Ovary (tissue), 9 donors: Measurements from ENCODE around the gene GJD3. TPM values are rescaled to one million over a fixed set of nuclear protein-coding genes. Genes with fewer than 3 reads are reported as not detected.

Source experiments
- DNase-seq, 5 donors: peaks; one replicate each; pipeline ENCODE4 v3.0.0-alpha.2; 2019 to 2020
- H3K27ac ChIP-seq, 2 donors: fragments of 200-600 bp; one replicate each; pipeline versions ENCODE4 v1.5.1 to v1.8.0; 2019 to 2022
- H3K27me3 ChIP-seq: fragments of 200-600 bp; one replicate; pipeline ENCODE4 v1.8.0; 2022
- H3K36me3 ChIP-seq: fragments of 200-600 bp; sonication (generic); one replicate; pipeline ENCODE4 v1.5.1; 2019
- H3K4me1 ChIP-seq: one replicate; pipeline ENCODE4 v1.8.1; 2013; ENCODE audit warnings: mild to moderate bottlenecking, moderate library complexity; ENCODE audit not compliant: insufficient read depth
- H3K4me3 ChIP-seq: fragments of 200-600 bp; sonication (generic); one replicate; pipeline ENCODE4 v1.5.1; 2017
- H3K9me3 ChIP-seq, 2 donors: fragments of 200-600 bp in 1 of 2; sonication (generic) in 1 of 2; one replicate each; pipeline versions ENCODE4 v1.5.1 to v1.8.1; 2013 to 2019; ENCODE audit warnings: mild to moderate bottlenecking in 1 of 2, moderate library complexity in 1 of 2
- EP300 ChIP-seq: sonication (generic); formaldehyde crosslinking; IDR thresholded peaks from one replicate; pipeline ENCODE4 v1.6.1; 2017; ENCODE audit warnings: antibody characterized with exemption
- POLR2A ChIP-seq: fragments of 450-650 bp; IDR thresholded peaks from one replicate; pipeline ENCODE4 v1.6.1; 2017; ENCODE audit warnings: antibody characterized with exemption, mild to moderate bottlenecking, moderate library complexity
- WGBS, 3 donors: extraction: QIAGEN DNeasy Blood & Tissue Kit in 1 of 3; methylation state at CpG; one replicate each; pipeline versions ENCODE4 v1.1.5 to v1.1.7; 2013 to 2017; 5-methylcytosine and 5-hydroxymethylcytosine counted together
- intact Hi-C, 4 donors: fragments of 100-400 bp; cut with DNase I; formaldehyde crosslinking; loops; one replicate each; pipeline versions ENCODE4 v1.11.0 to v1.15.1; 2022 to 2023
- polyA plus RNA-seq, 2 donors: library from polyadenylated mRNA; stranded (reverse); fragments of 200-250 nt in 1 of 2; fragments of 350-450 nt in 1 of 2; fragmentation: Illumina TruSeq in 1 of 2; extraction: RNeasy Lipid Tissue Mini Kit (QIAGEN cat#74804) in 1 of 2; gene quantifications; one replicate each; pipeline ENCODE4 v1.2.3, GENCODE V29; 2013 to 2014
- total RNA-seq, 7 donors: library from RNA; depleted of rRNA in 2 of 7; stranded (reverse); fragments of >200 nt in 2 of 7; fragmentation: NEBNext Ultra II Directional in 3 of 7; extraction: Animal tissue kit (Norgen Biotek cat#: 25700) in 3 of 7; gene quantifications; one replicate each; pipeline versions ENCODE4 v1.1.0 to v1.2.4, GENCODE V29; 2016 to 2023
- TF ChIP-seq, protein P1 (sequence below), 3 donors: fragments of 450-650 bp in 2 of 3; fragments of 200-600 bp in 1 of 3; IDR thresholded peaks; one replicate each; pipeline versions ENCODE4 v1.5.1 to v1.8.0; 2016 to 2022; ENCODE audit warnings: antibody characterized with exemption in 3 of 3, mild to moderate bottlenecking in 1 of 3
- donor health status: DM: no; HTN: no; CAD: no; lungs with moderate emphysema.
- donor health status: DM: no; HTN: no; CAD: no.
- donor health status: Bipolar disorder and iron deficiency.
- donor health status: DM: yes; HTN: yes; CAD: no.
- donor health status: DM: no; HTN: no; CAD: no.
- donor health status: DM: yes; HTN: yes; CAD: no.

GJD3 gene
- total and polyA plus RNA-seq, 9 donors = 0.24 to 1.8 (median 0.87) TPM; not detected in 3

DNA sequence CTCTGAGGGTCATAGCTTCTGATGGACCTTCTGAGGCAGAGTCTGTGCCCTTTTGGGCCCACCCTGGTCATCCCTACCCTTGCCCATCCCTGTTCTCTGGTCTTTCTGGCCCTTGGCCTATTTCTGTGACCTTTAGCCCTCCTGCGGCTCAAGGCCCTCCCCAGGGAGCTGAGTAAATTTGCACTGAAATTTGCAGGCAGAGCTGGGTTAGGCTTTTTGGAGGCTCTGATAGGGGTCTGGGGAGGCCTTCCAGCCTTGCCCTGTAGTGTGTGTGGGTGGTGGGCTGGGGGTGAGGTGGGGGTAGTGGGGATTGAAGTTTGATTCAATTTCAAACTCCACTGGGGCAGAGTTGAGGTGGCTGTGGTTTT, 37.7 kb downstream of the GJD3 start:
- no peak for TF ChIP-seq EP300
- TF ChIP-seq, protein P1, sequence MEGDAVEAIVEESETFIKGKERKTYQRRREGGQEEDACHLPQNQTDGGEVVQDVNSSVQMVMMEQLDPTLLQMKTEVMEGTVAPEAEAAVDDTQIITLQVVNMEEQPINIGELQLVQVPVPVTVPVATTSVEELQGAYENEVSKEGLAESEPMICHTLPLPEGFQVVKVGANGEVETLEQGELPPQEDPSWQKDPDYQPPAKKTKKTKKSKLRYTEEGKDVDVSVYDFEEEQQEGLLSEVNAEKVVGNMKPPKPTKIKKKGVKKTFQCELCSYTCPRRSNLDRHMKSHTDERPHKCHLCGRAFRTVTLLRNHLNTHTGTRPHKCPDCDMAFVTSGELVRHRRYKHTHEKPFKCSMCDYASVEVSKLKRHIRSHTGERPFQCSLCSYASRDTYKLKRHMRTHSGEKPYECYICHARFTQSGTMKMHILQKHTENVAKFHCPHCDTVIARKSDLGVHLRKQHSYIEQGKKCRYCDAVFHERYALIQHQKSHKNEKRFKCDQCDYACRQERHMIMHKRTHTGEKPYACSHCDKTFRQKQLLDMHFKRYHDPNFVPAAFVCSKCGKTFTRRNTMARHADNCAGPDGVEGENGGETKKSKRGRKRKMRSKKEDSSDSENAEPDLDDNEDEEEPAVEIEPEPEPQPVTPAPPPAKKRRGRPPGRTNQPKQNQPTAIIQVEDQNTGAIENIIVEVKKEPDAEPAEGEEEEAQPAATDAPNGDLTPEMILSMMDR (IDR thresholded peaks at IDR 0.05) = no peak
- no peak for TF ChIP-seq POLR2A
- peaks cover 63% of the 10 kb centered on the region for H3K4me1 ChIP-seq
- no peaks in the 10 kb centered on the region for H3K36me3 ChIP-seq
- intact Hi-C loops = no loop called here
- H3K9me3 ChIP-seq = no peaks in the 10 kb centered on the region
- no peak overlapping the region for H3K4me3 ChIP-seq
- 17 to 45% (median 24%) methylated on average over 1 of the region's 1 CpG for WGBS, 3 donors
- DNase-seq = peak in 4 of 5 donors; percentile 45 to 75 (median 58)
- H3K27ac ChIP-seq = peak overlapping the region; percentile 62 to 64
- H3K27me3 ChIP-seq = no peaks in the 10 kb centered on the region

DNA sequence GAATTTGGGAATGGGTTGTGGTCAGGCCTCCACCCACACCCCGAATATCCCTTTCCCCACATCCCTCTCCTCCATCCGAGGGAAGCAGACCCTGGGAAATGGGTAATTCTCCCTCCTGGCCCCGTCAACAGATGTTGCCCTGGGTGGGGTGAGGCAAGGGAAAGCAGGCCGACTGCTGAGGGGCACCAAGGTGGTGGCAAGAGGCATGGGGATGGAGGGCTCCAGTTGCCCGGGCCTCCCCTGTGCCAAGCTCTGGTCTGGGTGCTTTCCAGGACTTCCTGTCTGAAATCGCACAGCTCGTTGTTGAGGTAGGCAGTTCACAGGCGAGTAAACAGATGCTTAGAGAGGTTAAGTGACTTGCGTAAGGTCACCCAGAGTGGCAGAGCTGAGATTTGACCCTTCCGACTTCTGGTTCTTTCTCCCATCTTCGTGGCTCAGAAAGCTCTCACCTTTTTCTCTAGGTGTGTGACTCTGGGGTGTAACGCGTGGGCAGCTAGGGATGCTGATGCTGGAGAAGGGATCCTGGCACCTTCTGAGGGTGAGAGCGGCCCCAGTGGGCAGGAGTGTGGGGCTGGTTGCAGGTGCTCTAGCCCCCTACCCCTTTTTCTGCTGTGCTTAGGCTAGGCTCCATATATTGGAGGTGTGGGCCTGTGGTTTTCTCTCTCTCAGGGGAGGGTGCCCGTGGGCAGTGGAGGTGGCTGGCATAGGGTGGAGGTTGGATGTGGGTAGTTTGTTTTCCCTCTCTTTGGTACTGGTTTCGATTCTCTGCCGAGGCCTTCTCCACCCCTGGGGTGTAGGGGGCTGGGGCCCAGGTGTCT, 38.3 kb downstream of the GJD3 start:
- no peaks in the 10 kb centered on the region for H3K9me3 ChIP-seq
- H3K27ac ChIP-seq = peak overlapping the region; percentile 48 to 62
- no peaks in the 10 kb centered on the region for H3K27me3 ChIP-seq
- no peaks in the 10 kb centered on the region for H3K36me3 ChIP-seq
- no peak for TF ChIP-seq EP300
- TF ChIP-seq, protein P1 (IDR thresholded peaks at IDR 0.05) = no peak
- TF ChIP-seq POLR2A = no peak
- H3K4me3 ChIP-seq = no peak overlapping the region
- H3K4me1 ChIP-seq = peaks cover 63% of the 10 kb centered on the region
- intact Hi-C loops = no loop called here
- 61 to 68% (median 62%) methylated on average over 17 of the region's 17 CpGs for WGBS, 3 donors
- peak in 2 of 5 donors; percentile 40 to 41 for DNase-seq

DNA sequence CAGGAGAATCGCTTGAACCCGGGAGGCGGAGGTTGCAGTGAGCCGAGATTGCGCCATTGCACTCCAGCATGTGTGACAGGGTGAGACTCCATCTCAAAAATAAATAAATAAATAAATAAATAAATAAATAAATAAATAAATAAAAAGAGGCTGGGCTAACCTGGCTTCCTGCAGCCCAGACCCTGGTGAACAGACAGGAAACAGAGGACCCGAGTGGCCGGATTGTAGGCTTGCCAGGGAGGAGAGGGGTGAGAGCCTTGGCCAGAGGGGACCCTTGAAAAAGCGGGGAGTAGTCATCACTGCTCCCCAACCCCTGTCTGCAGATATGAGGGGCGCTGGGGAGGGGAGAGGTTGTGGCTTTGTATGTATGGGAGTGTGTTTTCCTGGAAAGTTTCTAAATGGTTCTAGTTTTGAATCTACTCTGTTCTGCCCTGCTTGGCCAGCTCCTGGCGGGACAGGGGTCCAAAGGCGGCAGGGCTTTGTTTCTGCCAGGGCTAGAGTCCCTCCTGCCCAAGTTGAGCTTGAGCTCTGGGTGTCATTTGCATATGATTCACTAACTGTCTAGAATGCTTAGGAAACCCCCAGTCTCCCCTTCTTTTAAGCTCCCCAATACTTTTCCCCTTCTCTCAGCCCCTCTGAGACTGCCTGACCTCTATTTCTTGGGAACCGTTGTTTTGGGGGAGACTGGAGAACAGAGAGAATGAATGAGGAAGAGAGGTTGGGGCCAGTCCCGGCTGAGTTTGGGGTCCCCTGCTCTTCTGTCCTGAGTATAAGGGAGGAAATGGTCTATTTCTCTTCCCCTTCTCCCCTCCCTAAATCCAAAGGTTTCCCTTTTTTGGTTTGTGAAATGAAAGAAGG, 39.2 kb downstream of the GJD3 start:
- TF ChIP-seq EP300 (no peak), POLR2A (no peak)
- TF ChIP-seq, protein P1 (IDR thresholded peaks at IDR 0.05) = no peak
- H3K4me1 ChIP-seq = peaks cover 62% of the 10 kb centered on the region
- H3K9me3 ChIP-seq = no peaks in the 10 kb centered on the region
- 80 to 81% (median 80%) methylated on average over 13 of the region's 13 CpGs for WGBS, 3 donors
- no peaks in the 10 kb centered on the region for H3K27me3 ChIP-seq
- peak overlapping the region in 1 of 2 donors; percentile 48 for H3K27ac ChIP-seq
- H3K36me3 ChIP-seq = no peaks in the 10 kb centered on the region
- H3K4me3 ChIP-seq = no peak overlapping the region
- peak in 2 of 5 donors; percentile 31 to 42 for DNase-seq
- intact Hi-C loops = no loop called here
